Karpas-422 (cell line): ENCODE measurements around the gene SORCS2. TPM values are rescaled to one million over a fixed set of nuclear protein-coding genes. Genes with fewer than 3 reads are reported as not detected.

ENCODE experiments used
- DNase-seq: peaks from one replicate; pipeline ENCODE4 v3.0.0-alpha.2; 2015
- H2AFZ ChIP-seq: fragments of 200-600 bp; sonication (generic); 2 replicates; pipeline ENCODE4 v1.6.1; 2014; ENCODE audit warnings: antibody characterized with exemption, low read length, mixed read lengths
- H3K27ac ChIP-seq: fragments of 200-600 bp; sonication (generic); 2 replicates; pipeline ENCODE4 v1.5.1; 2014; ENCODE audit warnings: mild to moderate bottlenecking, low read length, moderate library complexity
- H3K27me3 ChIP-seq: fragments of 200-600 bp; sonication (generic); 2 replicates; pipeline ENCODE4 v1.6.1; 2014; ENCODE audit warnings: low read length, mixed read lengths
- H3K36me3 ChIP-seq: fragments of 200-600 bp; sonication (generic); 2 replicates; pipeline ENCODE4 v1.6.1; 2014; ENCODE audit warnings: low read length, mixed read lengths; ENCODE audit not compliant: insufficient read depth
- H3K4me1 ChIP-seq: fragments of 200-600 bp; sonication (generic); 2 replicates; pipeline ENCODE4 v1.6.1; 2014; ENCODE audit warnings: mild to moderate bottlenecking, low read length, mixed read lengths
- H3K4me2 ChIP-seq: fragments of 200-600 bp; sonication (generic); 2 replicates; pipeline ENCODE4 v1.6.1; 2014; ENCODE audit warnings: low read length, low read depth, mild to moderate bottlenecking; ENCODE audit not compliant: poor library complexity, severe bottlenecking
- H3K4me3 ChIP-seq: fragments of 200-600 bp; sonication (generic); 2 replicates; pipeline ENCODE4 v1.5.1; 2014; ENCODE audit warnings: mild to moderate bottlenecking, antibody characterized with exemption, low read length, mixed read lengths
- H3K79me2 ChIP-seq: fragments of 200-600 bp; sonication (generic); 2 replicates; pipeline ENCODE4 v1.6.1; 2014; ENCODE audit warnings: mild to moderate bottlenecking, low read length, mixed read lengths
- H3K9ac ChIP-seq: fragments of 200-600 bp; sonication (generic); 2 replicates; pipeline ENCODE4 v1.6.0; 2014; ENCODE audit warnings: low read length
- H3K9me2 ChIP-seq: fragments of 200-600 bp; sonication (generic), shearing (Covaris generic); replicated peaks from 2 replicates; pipeline ENCODE4 v1.6.0; 2014; ENCODE audit warnings: mild to moderate bottlenecking, low read length, moderate library complexity; ENCODE audit not compliant: insufficient read depth
- H3K9me3 ChIP-seq: fragments of 300-700, 200-600 bp; sonication (generic); 2 replicates; pipeline ENCODE4 v1.6.1; 2014; ENCODE audit warnings: low read length, mixed read lengths
- H4K20me1 ChIP-seq: fragments of 200-600 bp; sonication (generic); 2 replicates; pipeline ENCODE4 v1.6.1; 2014; ENCODE audit warnings: mild to moderate bottlenecking, antibody characterized with exemption, low read length, low read depth; ENCODE audit not compliant: insufficient read depth
- total RNA-seq: library from RNA; depleted of rRNA; stranded (reverse); fragments of >200 nt; shearing (Covaris generic); gene quantifications from 2 replicates; pipeline ENCODE4 v1.2.3, GENCODE V29; 2014; ENCODE audit warnings: low replicate concordance

The SORCS2 gene
- total RNA-seq, 1 experiment from 2014 or later = not detected

DNA sequence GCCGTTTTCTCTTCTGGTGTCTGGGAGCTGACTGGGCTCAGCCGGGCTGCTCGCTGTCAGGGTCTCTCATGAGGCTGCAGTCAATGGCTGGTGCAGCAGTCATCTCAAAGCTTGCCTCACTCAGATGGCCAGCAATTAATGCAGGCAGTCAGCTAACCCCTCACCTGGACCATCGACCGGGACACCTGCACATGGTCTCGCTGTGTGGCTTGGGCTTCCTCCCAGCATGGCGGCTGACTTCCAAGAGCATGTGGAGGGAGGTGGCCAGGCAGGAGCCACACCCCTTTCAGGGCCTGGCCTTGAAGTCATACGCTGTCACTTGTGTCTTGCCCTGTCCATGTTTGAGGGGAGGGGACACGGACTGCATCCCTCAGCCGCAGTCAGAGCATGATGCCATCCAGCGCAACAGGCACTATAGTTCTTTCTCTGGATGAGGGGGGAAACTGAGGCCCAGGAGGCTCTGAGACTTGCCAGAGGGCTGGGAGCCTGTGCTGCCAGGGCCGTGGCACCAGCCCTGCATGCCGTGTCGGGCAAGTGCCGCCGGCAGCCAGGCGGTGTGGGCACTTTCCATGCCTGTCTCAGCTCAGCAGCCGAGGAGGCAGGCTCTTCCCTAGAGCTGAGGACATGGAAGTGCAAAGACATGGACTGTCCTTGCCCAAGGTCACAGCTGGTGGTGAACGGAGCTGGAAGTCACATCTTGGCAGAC, 545.6 kb downstream of the SORCS2 start:
- Histone ChIP-seq H3K9ac (no peak overlapping the region), H3K4me3 (no peak overlapping the region), H3K27me3 (no peaks in the 10 kb centered on the region), H3K27ac (no peak overlapping the region), H3K79me2 (no peaks in the 10 kb centered on the region), H3K9me2 (no peaks in the 10 kb centered on the region), H3K9me3 (no peaks in the 10 kb centered on the region), H2AFZ (no peak overlapping the region), H3K4me2 (no peak overlapping the region), H3K36me3 (no peaks in the 10 kb centered on the region), H3K4me1 (no peaks in the 10 kb centered on the region), H4K20me1 (no peaks in the 10 kb centered on the region)
- DNase-seq = no peak

DNA sequence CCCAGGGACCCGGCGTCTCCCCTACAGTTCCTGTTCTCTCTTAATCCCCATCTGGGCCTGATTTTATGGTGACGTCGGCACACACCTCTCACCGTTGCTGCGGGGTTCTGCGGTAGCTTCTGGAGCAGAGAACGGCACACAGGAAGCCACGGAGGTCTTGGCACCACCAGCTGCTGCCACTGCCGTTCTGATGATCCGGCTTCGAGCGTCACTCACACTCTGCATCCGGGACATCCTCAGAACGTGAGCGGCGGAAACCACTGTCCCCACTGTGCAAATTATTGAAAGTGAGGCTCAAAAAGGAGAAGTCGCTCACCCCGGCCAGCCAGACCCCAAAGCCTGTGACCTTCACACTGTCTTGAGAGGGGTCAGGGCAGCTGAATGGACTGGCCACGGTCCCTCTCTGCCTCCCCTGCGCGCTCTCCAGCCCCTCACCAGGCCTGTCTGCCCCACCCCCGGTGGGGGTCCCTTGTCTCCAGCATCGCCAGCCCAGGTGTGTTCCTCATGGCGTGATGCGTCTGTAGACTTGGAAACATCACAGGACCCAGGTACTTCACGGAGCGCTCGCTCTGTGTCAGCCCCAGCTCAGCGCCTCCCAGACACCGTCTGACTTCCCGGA, 546.2 kb downstream of the SORCS2 start:
- no peaks in the 10 kb centered on the region for H3K36me3 ChIP-seq
- H3K9me3 ChIP-seq = no peaks in the 10 kb centered on the region
- no peaks in the 10 kb centered on the region for H3K4me1 ChIP-seq
- no peak overlapping the region for H3K27ac ChIP-seq
- no peak for DNase-seq
- H3K4me3 ChIP-seq = no peak overlapping the region
- no peak overlapping the region for H2AFZ ChIP-seq
- no peaks in the 10 kb centered on the region for H3K9me2 ChIP-seq
- no peaks in the 10 kb centered on the region for H4K20me1 ChIP-seq
- no peak overlapping the region for H3K4me2 ChIP-seq
- no peaks in the 10 kb centered on the region for H3K79me2 ChIP-seq
- no peaks in the 10 kb centered on the region for H3K27me3 ChIP-seq
- H3K9ac ChIP-seq = no peak overlapping the region

DNA sequence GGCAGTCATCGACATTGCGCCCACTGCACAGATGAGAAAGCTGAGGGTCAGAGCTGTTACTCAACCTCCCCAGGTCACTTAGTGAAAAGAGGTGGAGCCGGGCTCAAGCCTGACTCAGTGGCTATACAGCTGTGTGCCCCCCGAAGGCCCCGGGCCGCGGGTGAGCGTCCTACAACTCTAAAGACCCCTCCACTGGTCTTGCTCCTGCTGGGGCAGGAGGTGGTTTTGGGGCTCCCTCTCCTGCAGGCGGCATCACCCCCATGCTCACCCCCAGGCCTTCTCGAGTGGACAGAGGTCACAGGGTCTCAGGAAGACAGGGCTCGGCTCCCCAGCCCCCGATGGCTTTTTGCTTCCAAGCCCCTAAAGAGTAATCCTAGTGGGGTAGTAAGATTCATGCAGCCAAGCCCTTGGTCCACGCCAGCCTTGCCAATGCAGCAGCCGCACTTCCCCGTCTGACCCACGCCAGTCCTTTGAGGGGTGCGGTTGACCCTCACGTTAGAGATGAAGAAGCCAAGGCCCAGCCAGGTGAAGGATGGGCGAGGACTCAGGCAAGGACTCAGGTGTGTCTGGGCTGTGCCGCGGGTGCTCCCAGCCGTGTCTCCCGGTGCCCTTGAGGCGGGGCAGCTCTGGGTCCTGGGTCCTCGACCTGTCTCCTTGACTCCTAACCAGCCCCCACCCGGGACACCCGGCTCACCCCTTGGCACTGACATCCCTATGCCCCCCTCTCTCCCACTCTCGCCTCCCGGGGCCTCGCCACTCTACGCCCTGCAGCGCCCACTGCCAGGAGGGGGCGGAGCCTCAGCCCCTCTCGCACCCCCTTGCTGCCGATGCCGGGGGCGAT, 547.0 kb downstream of the SORCS2 start:
- Histone ChIP-seq H4K20me1 (no peaks in the 10 kb centered on the region), H3K27me3 (no peaks in the 10 kb centered on the region), H3K4me3 (no peak overlapping the region), H3K9me2 (no peaks in the 10 kb centered on the region), H2AFZ (no peak overlapping the region), H3K27ac (no peak overlapping the region), H3K36me3 (no peaks in the 10 kb centered on the region), H3K79me2 (no peaks in the 10 kb centered on the region), H3K9ac (no peak overlapping the region), H3K4me1 (no peaks in the 10 kb centered on the region), H3K9me3 (no peaks in the 10 kb centered on the region), H3K4me2 (no peak overlapping the region)
- no peak for DNase-seq

DNA sequence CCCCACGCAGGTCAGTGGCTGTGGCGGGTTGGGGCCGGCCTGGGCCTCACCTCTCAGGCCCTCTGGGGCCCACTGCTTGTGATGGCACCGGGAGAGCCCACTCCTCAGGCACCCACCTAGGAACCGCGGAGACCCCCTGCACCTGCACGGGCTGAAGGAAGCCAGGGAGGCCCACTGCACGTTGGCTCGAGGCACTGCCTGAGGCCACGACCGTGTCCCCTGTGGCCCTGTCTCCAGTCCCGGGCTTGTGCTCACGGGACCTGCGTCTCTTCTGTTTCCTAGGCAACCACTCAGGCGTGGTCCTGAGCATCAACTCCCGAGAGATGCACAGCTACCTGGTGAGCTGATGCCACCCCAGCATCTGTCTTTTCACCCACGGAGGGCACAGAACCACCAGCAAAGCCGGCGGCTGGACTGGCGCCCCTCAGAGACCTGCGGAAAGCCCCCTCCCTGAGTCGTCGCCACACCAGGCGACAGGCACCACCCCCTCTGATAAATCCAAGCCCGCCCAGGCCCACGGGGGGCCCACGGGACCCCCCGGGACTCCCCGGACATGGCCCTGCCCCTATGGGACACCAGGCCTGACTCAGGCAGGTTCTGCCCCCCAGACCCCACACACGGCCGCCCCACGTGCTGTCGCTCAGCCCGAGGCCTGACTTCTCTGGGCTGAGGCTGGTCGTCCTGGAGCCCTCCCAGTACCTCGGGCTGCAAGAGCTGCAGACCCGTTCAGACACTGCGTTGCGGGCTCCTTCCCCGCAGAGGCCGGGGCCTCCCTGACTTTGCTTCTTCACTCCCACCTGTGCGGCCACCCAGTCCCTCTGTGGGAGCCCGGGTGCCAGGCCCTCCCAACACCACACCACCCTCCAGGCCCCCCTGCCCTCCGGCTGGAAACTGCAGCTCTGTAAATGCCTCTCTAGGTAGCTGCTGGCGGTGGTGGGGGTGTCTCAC, 547.9 kb downstream of the SORCS2 start:
- no peak overlapping the region for H3K9ac ChIP-seq
- no peaks in the 10 kb centered on the region for H3K36me3 ChIP-seq
- no peaks in the 10 kb centered on the region for H3K27me3 ChIP-seq
- H3K27ac ChIP-seq = no peak overlapping the region
- no peaks in the 10 kb centered on the region for H3K9me2 ChIP-seq
- H3K9me3 ChIP-seq = no peaks in the 10 kb centered on the region
- no peak overlapping the region for H2AFZ ChIP-seq
- DNase-seq = no peak
- H3K4me2 ChIP-seq = no peak overlapping the region
- no peak overlapping the region for H3K4me3 ChIP-seq
- no peaks in the 10 kb centered on the region for H3K4me1 ChIP-seq
- no peaks in the 10 kb centered on the region for H4K20me1 ChIP-seq
- H3K79me2 ChIP-seq = no peaks in the 10 kb centered on the region

DNA sequence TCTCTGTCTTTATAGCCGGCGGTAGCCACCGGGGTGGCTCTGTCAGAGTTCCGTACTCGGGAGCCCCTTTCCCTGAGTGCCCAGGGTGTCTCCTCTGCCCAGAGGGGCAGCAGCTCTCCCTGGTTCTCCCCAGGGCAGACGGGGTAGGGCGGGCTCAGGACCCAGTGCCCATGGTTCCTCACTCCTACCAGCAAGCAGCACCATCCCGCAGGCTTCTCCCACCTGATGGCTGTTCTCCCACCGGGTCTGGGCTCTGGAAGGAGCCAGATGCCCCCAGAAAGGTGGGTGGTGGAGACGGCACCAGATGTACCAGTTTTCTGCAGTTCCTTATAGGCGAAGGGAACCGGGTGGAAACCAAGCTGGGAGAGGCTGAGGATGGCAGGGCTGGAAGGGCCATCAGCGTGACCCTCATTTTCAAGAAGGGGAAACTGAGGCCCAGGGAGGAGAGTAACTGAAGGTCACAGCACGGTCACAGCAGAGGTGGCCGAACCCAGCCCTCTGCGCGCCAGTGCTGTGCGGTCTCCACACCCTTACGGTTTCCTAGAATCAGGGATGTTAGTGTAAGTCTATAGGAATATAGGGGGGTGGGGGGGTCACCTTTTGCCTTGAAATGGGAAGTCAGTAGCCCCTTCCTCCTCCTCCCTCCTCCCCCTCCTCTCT, 548.7 kb downstream of the SORCS2 start:
- Histone ChIP-seq H2AFZ (no peak overlapping the region), H3K79me2 (no peaks in the 10 kb centered on the region), H3K9me2 (no peaks in the 10 kb centered on the region), H3K4me1 (no peaks in the 10 kb centered on the region), H4K20me1 (no peaks in the 10 kb centered on the region), H3K27ac (no peak overlapping the region), H3K9ac (no peak overlapping the region), H3K4me2 (no peak overlapping the region), H3K36me3 (no peaks in the 10 kb centered on the region), H3K9me3 (no peaks in the 10 kb centered on the region), H3K27me3 (no peaks in the 10 kb centered on the region), H3K4me3 (no peak overlapping the region)
- DNase-seq = no peak

DNA sequence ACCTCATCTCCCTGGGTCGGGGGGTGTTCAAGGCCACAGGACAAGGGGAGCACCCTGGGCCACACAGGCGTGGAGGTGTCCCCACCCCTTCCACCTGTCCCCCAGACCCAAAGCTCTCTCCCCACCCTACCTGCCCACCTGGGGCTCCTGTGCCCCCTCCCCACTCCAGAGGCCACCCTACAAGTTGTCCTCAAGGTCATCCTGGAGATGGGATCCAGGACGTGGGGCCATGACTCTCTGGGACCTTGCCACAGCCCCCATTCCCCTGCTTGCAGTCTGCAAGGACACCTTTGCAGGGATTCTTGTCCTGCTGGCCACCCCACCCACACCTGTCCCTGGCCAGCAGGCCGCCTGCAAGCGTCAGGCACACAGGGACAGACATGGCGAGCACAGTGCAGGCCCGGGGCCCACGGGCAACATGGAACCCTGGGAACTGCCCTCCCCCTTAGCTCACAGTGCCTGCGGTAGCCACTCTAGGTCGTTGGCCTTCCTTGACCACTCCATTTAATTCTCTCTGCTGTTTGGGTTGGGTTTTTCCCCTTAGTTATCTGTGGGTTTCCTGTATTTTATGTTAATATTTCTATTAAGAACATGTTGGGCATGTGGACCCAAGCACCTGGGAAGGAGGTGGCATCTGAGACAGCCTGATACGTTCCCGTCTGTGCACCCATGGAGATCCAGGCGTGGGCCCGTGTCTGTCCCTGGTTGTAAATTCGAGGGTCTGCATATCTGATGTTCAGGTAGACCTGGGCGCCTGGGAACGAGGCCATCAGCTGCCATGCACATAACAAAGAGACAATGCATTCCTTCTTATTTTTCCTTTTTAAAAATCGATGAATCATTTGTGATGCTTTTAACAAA, 549.8 kb downstream of the SORCS2 start:
- no peaks in the 10 kb centered on the region for H3K36me3 ChIP-seq
- no peaks in the 10 kb centered on the region for H3K4me1 ChIP-seq
- no peaks in the 10 kb centered on the region for H4K20me1 ChIP-seq
- no peak overlapping the region for H3K9ac ChIP-seq
- no peak overlapping the region for H3K27ac ChIP-seq
- no peak overlapping the region for H3K4me3 ChIP-seq
- no peaks in the 10 kb centered on the region for H3K9me2 ChIP-seq
- no peaks in the 10 kb centered on the region for H3K27me3 ChIP-seq
- no peaks in the 10 kb centered on the region for H3K79me2 ChIP-seq
- no peak for DNase-seq
- H3K9me3 ChIP-seq = no peaks in the 10 kb centered on the region
- H3K4me2 ChIP-seq = no peak overlapping the region
- no peak overlapping the region for H2AFZ ChIP-seq

DNA sequence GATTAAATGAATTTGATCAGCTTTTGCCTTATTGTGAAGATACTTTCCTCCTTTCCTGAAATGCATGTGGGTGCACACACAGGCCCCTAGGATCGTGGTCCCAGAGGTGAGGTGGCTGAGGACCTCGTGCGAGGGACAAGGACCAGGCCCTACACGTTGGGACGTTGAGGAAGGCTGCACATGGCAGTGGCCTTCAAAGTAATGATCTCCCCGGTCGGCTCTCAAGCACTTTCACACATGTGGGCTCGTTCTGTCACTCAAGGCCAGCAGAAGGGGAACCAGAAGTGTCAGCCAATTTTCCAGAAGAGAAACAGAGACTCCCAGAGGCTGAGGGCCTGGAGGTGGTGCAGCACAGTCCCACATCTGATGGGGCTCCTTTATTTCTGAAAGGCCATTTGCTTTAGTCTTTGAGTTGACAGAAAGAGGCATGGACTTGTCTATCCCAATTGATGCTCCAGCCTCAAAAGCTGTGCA, 550.5 kb downstream of the SORCS2 start:
- Histone ChIP-seq H3K9me2 (no peaks in the 10 kb centered on the region), H3K4me3 (no peak overlapping the region), H2AFZ (no peak overlapping the region), H3K9ac (no peak overlapping the region), H3K79me2 (no peaks in the 10 kb centered on the region), H3K4me2 (no peak overlapping the region), H3K4me1 (no peaks in the 10 kb centered on the region), H3K27me3 (no peaks in the 10 kb centered on the region), H3K27ac (no peak overlapping the region), H3K9me3 (no peaks in the 10 kb centered on the region), H3K36me3 (no peaks in the 10 kb centered on the region), H4K20me1 (no peaks in the 10 kb centered on the region)
- no peak for DNase-seq
